HepG2 (cell line): Measurements from ENCODE around the gene PCNP. TPM values are rescaled to one million over a fixed set of nuclear protein-coding genes. Genes with fewer than 3 reads are reported as not detected.

Experiments
- CHD2 ChIP-seq: IDR thresholded peaks from 2 replicates; pipeline ENCODE4 v1.6.1; 2011; ENCODE audit warnings: low read depth, low read length, improper control_type of control experiment
- RBM39 ChIP-seq: fragments of 200-400 bp; formaldehyde crosslinking; IDR thresholded peaks from one replicate; pipeline ENCODE4 v1.6.1; 2018; ENCODE audit warnings: antibody characterized with exemption, mild to moderate bottlenecking, low read depth, low read length; ENCODE audit not compliant: poor library complexity, severe bottlenecking
- SIX1 ChIP-seq: sonication (generic); formaldehyde crosslinking; IDR thresholded peaks from 2 replicates; pipeline ENCODE4 v1.4.0; 2020; ENCODE audit warnings: missing genetic modification reagents, borderline replicate concordance
- ZFY ChIP-seq: sonication (generic); formaldehyde crosslinking; IDR thresholded peaks from 2 replicates; pipeline ENCODE4 v1.4.0; 2020; ENCODE audit warnings: missing genetic modification reagents
- ZNF101 ChIP-seq: sonication (generic); formaldehyde crosslinking; IDR thresholded peaks from 2 replicates; pipeline ENCODE4 v1.4.0; 2020; ENCODE audit warnings: mild to moderate bottlenecking, low read depth, missing genetic modification reagents, borderline replicate concordance
- ZNF674 ChIP-seq: sonication (generic); formaldehyde crosslinking; IDR thresholded peaks from 2 replicates; pipeline ENCODE4 v1.5.0; 2020; ENCODE audit warnings: low read depth, mild to moderate bottlenecking, missing genetic modification reagents
- ZNF878 ChIP-seq: sonication (generic); formaldehyde crosslinking; IDR thresholded peaks from 2 replicates; pipeline ENCODE4 v1.8.1; 2023; ENCODE audit warnings: mild to moderate bottlenecking, missing genetic modification reagents, moderate library complexity
- ZSCAN21 ChIP-seq: sonication (generic); formaldehyde crosslinking; IDR thresholded peaks from 2 replicates; pipeline ENCODE4 v1.8.0; 2022; ENCODE audit warnings: mild to moderate bottlenecking, missing genetic modification reagents, moderate library complexity, borderline replicate concordance
- ZZZ3 ChIP-seq: sonication (generic); formaldehyde crosslinking; IDR thresholded peaks from 2 replicates; pipeline ENCODE4 v1.4.0; 2020; ENCODE audit warnings: missing genetic modification reagents, mild to moderate bottlenecking, borderline replicate concordance
- polyA plus RNA-seq, 8 experiments: library from polyadenylated mRNA; depleted of rRNA in 3 of 8; stranded (reverse) in 7 of 8; unstranded in 1 of 8; fragments of >200 nt; fragmentation: Illumina TruSeq in 4 of 8; extraction: Trizol in 4 of 8; gene quantifications; 2 replicates each; pipeline versions ENCODE4 v1.2.1 to v1.2.3, GENCODE V29; 2011 to 2016; ENCODE audit warnings: low read depth in 4 of 8, missing spikeins in 1 of 8, mixed read lengths in 1 of 8; ENCODE audit not compliant: insufficient read depth in 1 of 8
- total RNA-seq, 5 experiments: library from RNA; depleted of rRNA; stranded (reverse); fragments of >200 nt; fragmentation: Illumina TruSeq; extraction: Trizol; gene quantifications; 2 replicates each; pipeline ENCODE4 v1.2.3, GENCODE V29; 2016; ENCODE audit warnings: low read depth in 1 of 5
- TF ChIP-seq, protein P1 (sequence below): IDR thresholded peaks from 2 replicates; pipeline ENCODE4 v1.4.0; 2020; ENCODE audit warnings: mild to moderate bottlenecking, missing genetic modification reagents
- TF ChIP-seq, protein P2 (sequence below): sonication (generic); formaldehyde crosslinking; IDR thresholded peaks from 2 replicates; pipeline ENCODE4 v1.8.0; 2022; ENCODE audit warnings: mild to moderate bottlenecking, missing genetic modification reagents, moderate library complexity
- TF ChIP-seq, protein P3 (sequence below): sonication (generic); formaldehyde crosslinking; IDR thresholded peaks from 2 replicates; pipeline ENCODE4 v1.4.0; 2020; ENCODE audit warnings: missing genetic modification reagents
- TF ChIP-seq, protein P4 (sequence below): sonication (generic); formaldehyde crosslinking; conservative IDR thresholded peaks from 2 replicates; pipeline ENCODE4 v1.8.0; 2022; ENCODE audit warnings: mild to moderate bottlenecking, moderate library complexity, missing genetic modification reagents
- TF ChIP-seq, protein P5 (sequence below): sonication (generic); formaldehyde crosslinking; IDR thresholded peaks from 2 replicates; pipeline ENCODE4 v1.4.0; 2020; ENCODE audit warnings: missing genetic modification reagents
- TF ChIP-seq, protein P6 (sequence below): sonication (generic); formaldehyde crosslinking; IDR thresholded peaks from 2 replicates; pipeline ENCODE4 v1.4.0; 2020; ENCODE audit warnings: missing genetic modification reagents, borderline replicate concordance

The PCNP gene
- total and polyA plus RNA-seq, 2 of the 13 experiments (the other 11 are each of a cell fraction or from before 2014, with no cell fraction given) = 44.1 to 78.2 TPM

DNA sequence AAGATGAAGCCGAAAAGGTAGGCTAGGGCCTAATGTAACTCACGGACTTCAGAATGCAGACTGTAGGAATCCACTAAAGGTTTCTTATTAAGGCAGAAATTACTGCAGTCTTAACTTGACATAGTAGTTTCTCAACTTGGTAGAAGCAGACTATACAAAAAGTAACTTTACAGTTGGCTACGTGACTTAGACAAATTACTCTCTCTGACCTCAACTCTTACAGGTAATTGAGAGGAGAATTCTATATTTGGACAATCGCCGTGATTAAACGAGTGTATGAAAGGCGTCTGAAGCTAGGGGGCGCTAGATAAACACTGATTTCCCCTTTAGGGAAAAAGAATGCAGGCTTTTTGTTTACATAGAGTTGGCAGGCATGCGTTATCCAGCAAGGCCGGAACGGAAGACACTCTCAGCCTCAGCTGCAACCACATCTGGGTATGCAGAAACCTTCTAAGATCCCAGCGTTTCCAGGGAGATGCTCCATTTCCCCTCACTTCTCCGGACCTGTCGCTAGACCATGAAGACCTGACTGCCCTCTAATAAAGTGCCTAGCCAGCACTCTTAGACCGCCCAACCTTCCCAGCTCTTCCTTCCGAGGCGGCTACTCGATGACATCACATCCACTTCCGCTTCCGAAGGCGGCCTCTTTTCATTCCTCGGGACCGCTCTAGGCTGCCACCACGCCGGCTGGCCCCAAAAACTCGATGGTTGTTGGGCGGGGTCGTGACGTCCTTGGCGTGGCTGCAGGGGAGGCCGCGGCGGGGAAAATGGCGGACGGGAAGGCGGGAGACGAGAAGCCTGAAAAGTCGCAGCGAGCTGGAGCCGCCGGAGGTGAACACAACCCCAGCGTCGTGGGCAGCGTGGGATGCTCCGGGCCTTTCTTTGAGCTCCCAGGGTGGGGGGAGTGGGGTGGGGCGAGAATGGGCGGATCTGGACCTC lies at the start of gene PCNP (continued):
- TF ChIP-seq, protein P1, sequence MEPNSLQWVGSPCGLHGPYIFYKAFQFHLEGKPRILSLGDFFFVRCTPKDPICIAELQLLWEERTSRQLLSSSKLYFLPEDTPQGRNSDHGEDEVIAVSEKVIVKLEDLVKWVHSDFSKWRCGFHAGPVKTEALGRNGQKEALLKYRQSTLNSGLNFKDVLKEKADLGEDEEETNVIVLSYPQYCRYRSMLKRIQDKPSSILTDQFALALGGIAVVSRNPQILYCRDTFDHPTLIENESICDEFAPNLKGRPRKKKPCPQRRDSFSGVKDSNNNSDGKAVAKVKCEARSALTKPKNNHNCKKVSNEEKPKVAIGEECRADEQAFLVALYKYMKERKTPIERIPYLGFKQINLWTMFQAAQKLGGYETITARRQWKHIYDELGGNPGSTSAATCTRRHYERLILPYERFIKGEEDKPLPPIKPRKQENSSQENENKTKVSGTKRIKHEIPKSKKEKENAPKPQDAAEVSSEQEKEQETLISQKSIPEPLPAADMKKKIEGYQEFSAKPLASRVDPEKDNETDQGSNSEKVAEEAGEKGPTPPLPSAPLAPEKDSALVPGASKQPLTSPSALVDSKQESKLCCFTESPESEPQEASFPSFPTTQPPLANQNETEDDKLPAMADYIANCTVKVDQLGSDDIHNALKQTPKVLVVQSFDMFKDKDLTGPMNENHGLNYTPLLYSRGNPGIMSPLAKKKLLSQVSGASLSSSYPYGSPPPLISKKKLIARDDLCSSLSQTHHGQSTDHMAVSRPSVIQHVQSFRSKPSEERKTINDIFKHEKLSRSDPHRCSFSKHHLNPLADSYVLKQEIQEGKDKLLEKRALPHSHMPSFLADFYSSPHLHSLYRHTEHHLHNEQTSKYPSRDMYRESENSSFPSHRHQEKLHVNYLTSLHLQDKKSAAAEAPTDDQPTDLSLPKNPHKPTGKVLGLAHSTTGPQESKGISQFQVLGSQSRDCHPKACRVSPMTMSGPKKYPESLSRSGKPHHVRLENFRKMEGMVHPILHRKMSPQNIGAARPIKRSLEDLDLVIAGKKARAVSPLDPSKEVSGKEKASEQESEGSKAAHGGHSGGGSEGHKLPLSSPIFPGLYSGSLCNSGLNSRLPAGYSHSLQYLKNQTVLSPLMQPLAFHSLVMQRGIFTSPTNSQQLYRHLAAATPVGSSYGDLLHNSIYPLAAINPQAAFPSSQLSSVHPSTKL (CRISPR knock-in tag) = peak; percentile 32; the same call in 1 of the 2 replicates
- TF ChIP-seq ZZZ3 (no peak; the same call in 1 of the 2 replicates), ZFY (no peak), CHD2 (0 out of 2 replicates have a peak, but pooled peaks have one; percentile 11), ZSCAN21 (CRISPR knock-in tag) (peak; percentile 50; the same call in 1 of the 2 replicates), RBM39 (no peak), ZNF674 (CRISPR knock-in tag) (no peak), ZNF101 (no peak), SIX1 (CRISPR knock-in tag) (no peak; the same call in 1 of the 2 replicates), ZNF878 (CRISPR knock-in tag) (peak; percentile 43; the same call in 1 of the 2 replicates)
- TF ChIP-seq, protein P2, sequence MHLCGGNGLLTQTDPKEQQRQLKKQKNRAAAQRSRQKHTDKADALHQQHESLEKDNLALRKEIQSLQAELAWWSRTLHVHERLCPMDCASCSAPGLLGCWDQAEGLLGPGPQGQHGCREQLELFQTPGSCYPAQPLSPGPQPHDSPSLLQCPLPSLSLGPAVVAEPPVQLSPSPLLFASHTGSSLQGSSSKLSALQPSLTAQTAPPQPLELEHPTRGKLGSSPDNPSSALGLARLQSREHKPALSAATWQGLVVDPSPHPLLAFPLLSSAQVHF (CRISPR knock-in tag) = 0 out of 2 replicates have a peak, but pooled peaks have one; percentile 1
- TF ChIP-seq, protein P3, sequence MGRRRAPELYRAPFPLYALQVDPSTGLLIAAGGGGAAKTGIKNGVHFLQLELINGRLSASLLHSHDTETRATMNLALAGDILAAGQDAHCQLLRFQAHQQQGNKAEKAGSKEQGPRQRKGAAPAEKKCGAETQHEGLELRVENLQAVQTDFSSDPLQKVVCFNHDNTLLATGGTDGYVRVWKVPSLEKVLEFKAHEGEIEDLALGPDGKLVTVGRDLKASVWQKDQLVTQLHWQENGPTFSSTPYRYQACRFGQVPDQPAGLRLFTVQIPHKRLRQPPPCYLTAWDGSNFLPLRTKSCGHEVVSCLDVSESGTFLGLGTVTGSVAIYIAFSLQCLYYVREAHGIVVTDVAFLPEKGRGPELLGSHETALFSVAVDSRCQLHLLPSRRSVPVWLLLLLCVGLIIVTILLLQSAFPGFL = no peak
- TF ChIP-seq, protein P4, sequence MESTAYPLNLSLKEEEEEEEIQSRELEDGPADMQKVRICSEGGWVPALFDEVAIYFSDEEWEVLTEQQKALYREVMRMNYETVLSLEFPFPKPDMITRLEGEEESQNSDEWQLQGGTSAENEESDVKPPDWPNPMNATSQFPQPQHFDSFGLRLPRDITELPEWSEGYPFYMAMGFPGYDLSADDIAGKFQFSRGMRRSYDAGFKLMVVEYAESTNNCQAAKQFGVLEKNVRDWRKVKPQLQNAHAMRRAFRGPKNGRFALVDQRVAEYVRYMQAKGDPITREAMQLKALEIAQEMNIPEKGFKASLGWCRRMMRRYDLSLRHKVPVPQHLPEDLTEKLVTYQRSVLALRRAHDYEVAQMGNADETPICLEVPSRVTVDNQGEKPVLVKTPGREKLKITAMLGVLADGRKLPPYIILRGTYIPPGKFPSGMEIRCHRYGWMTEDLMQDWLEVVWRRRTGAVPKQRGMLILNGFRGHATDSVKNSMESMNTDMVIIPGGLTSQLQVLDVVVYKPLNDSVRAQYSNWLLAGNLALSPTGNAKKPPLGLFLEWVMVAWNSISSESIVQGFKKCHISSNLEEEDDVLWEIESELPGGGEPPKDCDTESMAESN (CRISPR knock-in tag) = no peak
- TF ChIP-seq, protein P5, sequence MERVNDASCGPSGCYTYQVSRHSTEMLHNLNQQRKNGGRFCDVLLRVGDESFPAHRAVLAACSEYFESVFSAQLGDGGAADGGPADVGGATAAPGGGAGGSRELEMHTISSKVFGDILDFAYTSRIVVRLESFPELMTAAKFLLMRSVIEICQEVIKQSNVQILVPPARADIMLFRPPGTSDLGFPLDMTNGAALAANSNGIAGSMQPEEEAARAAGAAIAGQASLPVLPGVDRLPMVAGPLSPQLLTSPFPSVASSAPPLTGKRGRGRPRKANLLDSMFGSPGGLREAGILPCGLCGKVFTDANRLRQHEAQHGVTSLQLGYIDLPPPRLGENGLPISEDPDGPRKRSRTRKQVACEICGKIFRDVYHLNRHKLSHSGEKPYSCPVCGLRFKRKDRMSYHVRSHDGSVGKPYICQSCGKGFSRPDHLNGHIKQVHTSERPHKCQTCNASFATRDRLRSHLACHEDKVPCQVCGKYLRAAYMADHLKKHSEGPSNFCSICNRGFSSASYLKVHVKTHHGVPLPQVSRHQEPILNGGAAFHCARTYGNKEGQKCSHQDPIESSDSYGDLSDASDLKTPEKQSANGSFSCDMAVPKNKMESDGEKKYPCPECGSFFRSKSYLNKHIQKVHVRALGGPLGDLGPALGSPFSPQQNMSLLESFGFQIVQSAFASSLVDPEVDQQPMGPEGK (CRISPR knock-in tag) = peak; percentile 23; the same call in 1 of the 2 replicates
- TF ChIP-seq, protein P6, sequence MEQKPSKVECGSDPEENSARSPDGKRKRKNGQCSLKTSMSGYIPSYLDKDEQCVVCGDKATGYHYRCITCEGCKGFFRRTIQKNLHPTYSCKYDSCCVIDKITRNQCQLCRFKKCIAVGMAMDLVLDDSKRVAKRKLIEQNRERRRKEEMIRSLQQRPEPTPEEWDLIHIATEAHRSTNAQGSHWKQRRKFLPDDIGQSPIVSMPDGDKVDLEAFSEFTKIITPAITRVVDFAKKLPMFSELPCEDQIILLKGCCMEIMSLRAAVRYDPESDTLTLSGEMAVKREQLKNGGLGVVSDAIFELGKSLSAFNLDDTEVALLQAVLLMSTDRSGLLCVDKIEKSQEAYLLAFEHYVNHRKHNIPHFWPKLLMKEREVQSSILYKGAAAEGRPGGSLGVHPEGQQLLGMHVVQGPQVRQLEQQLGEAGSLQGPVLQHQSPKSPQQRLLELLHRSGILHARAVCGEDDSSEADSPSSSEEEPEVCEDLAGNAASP (CRISPR knock-in tag) = 0 out of 2 replicates have a peak, but pooled peaks have one; percentile 3
